ENCODE measurements around the gene UMPS.

UMPS gene

DNA sequence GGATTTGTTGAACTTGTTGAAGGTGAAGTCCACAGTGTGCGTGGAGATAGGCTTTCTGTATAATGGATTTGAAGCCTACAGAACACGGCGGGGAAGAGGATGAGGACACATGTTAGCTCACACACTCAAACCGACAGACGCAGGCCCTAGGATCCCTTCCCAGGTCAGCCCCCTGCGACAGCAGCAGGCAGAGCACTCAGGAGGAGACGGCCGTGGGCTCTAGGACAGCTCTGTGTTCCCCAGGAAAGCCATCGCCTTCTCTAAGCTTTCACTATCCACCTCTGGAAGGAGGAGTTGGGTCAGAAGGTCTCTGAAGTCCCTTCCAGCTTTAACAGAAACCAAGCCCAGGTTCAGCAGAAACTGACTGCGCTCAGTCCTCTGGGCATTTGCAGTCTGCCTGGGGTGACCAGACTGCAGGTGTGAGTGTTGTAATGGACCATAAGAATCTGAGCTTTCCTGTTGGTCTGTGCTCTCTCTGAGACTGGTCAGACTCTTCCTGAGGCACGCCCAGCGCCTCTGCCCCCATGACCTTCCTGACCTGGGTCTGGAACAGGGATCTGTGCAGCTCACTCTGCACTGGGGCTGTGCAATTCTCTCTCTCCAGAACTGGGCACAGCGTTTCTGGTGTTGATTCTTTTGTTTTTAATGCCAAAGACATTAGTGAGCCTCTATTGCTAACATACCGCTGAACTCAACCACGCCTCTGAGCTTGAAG is 33.5 kb downstream of the UMPS start:
- ATAC-seq (no peak), DNase-seq (no peak)
- Mint-ChIP-seq H3K36me3 (ENCODE audit: low read depth) (no peaks in the 10 kb centered on the region), H3K27ac (no peak overlapping the region), H3K27me3 (peaks cover 3% of the 10 kb centered on the region), H3K4me3 (no peak overlapping the region), H3K4me1 (peaks cover 9% of the 10 kb centered on the region), H3K9me3 (no peaks in the 10 kb centered on the region)

GRCh38 chr3:124764746-124765145 is 34.5 kb downstream of the UMPS start:
- no peak overlapping the region for H3K27ac Mint-ChIP-seq

GRCh38 chr3:124765197-124765840 is 35.1 kb downstream of the UMPS start:
- peaks cover 3% of the 10 kb centered on the region for H3K27me3 Mint-ChIP-seq
- DNase-seq (no peak), ATAC-seq (no peak)
- no peak overlapping the region for H3K27ac Mint-ChIP-seq
- H3K4me3 Mint-ChIP-seq: no peak overlapping the region
- no peaks in the 10 kb centered on the region for H3K9me3 Mint-ChIP-seq
- H3K36me3 Mint-ChIP-seq (ENCODE audit: low read depth): no peaks in the 10 kb centered on the region
- peaks cover 5% of the 10 kb centered on the region for H3K4me1 Mint-ChIP-seq

More at GRCh38 chr3:124764746-124765145, 34.5 kb downstream of the UMPS start:
- ATAC-seq (no peak), DNase-seq (no peak)
- Mint-ChIP-seq H3K4me3 (no peak overlapping the region), H3K9me3 (no peaks in the 10 kb centered on the region), H3K27me3 (peaks cover 3% of the 10 kb centered on the region), H3K4me1 (peaks cover 5% of the 10 kb centered on the region), H3K36me3 (ENCODE audit: low read depth) (no peaks in the 10 kb centered on the region)

GRCh38 chr3:124766113-124767095 is 36.2 kb downstream of the UMPS start:
- Mint-ChIP-seq H3K27me3 (no peaks in the 10 kb centered on the region), H3K4me3 (no peak overlapping the region), H3K27ac (no peak overlapping the region), H3K9me3 (no peaks in the 10 kb centered on the region), H3K36me3 (ENCODE audit: low read depth) (no peaks in the 10 kb centered on the region), H3K4me1 (peaks cover 2% of the 10 kb centered on the region)
- ATAC-seq (no peak), DNase-seq (no peak)

GRCh38 chr3:124767264-124767663 is 37.0 kb downstream of the UMPS start:
- ATAC-seq (no peak), DNase-seq (no peak)
- Mint-ChIP-seq H3K27ac (no peak overlapping the region), H3K27me3 (peaks cover 3% of the 10 kb centered on the region), H3K4me1 (no peaks in the 10 kb centered on the region), H3K9me3 (no peaks in the 10 kb centered on the region), H3K36me3 (ENCODE audit: low read depth) (no peaks in the 10 kb centered on the region), H3K4me3 (no peak overlapping the region)

DNA sequence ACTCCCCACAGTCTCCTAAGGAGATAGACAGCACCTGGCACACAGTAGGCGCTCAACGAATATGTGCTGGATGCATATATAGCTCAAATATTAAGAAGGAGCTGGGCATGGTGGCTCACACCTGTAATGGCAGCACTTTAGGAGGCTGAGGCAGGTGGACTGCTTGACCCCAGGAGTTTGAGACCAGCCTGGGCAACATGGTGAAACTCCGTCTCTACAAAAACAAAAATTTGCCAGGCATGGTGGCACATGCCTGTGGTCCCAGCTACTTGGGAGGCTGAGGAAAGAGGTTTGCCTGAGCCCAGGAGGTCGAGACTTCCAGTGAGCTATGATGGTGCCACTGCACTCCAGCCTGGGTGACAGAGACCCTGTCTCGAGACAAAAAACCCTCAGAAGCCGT is 37.4 kb downstream of the UMPS start:
- no peaks in the 10 kb centered on the region for H3K4me1 Mint-ChIP-seq
- no peak for ATAC-seq
- peaks cover 7% of the 10 kb centered on the region for H3K27me3 Mint-ChIP-seq
- H3K4me3 Mint-ChIP-seq: no peak overlapping the region
- no peaks in the 10 kb centered on the region for H3K36me3 Mint-ChIP-seq (ENCODE audit: low read depth)
- no peaks in the 10 kb centered on the region for H3K9me3 Mint-ChIP-seq
- H3K27ac Mint-ChIP-seq: no peak overlapping the region
- DNase-seq: no peak

- ATAC-seq (peak; percentile 16), DNase-seq (no peak)
- H3K27me3 Mint-ChIP-seq: peaks cover 7% of the 10 kb centered on the region
- H3K36me3 Mint-ChIP-seq (ENCODE audit: low read depth): no peaks in the 10 kb centered on the region
- H3K9me3 Mint-ChIP-seq: no peaks in the 10 kb centered on the region
- no peak overlapping the region for H3K4me3 Mint-ChIP-seq
- no peak overlapping the region for H3K27ac Mint-ChIP-seq
- no peaks in the 10 kb centered on the region for H3K4me1 Mint-ChIP-seq
Observed at GRCh38 chr3:124768812-124769211, 38.6 kb downstream of the UMPS start.

GRCh38 chr3:124769462-124769861 is 39.2 kb downstream of the UMPS start:
- ATAC-seq (no peak), DNase-seq (no peak)
- no peaks in the 10 kb centered on the region for H3K36me3 Mint-ChIP-seq (ENCODE audit: low read depth)
- no peaks in the 10 kb centered on the region for H3K4me1 Mint-ChIP-seq
- H3K9me3 Mint-ChIP-seq: no peaks in the 10 kb centered on the region
- no peak overlapping the region for H3K27ac Mint-ChIP-seq
- H3K4me3 Mint-ChIP-seq: no peak overlapping the region
- H3K27me3 Mint-ChIP-seq: peaks cover 7% of the 10 kb centered on the region

DNA sequence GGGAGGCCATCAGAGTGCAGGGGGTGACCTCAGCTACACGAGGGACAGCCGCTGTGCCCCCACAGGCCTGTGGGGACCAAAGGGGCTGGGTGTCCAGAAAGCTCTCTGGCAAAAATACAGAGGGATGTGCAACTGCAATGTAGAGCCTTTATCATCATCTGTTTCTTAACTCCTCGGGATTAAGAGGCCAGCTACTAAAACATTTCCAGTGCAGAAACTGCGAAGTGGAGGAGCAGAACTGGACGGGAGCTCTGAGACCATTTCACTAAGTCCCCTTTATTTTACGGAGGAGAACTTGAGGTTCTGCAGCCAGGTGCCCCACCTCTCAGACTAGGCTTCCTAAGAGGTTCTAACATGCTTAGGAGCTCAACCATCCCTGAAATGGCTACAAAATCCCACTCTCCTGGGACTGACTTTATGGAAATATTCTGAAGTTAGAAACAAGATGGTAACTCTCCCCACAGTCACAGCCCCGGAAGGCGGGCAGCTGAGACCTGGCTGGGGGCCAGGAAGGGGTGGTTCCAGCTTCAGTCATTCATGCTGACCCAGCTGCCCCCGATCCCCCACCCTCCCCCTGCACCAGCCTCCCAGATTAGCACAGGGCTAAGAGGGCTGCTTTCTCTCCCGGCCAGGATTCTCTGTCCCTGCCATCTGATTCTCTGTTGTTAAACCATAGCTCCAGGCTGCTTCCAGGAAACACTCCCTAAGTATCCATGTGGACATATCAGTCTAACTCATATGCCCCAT is 40.3 kb downstream of the UMPS start:
- Mint-ChIP-seq H3K4me1 (no peaks in the 10 kb centered on the region), H3K27ac (no peak overlapping the region), H3K9me3 (no peaks in the 10 kb centered on the region), H3K27me3 (peaks cover 7% of the 10 kb centered on the region), H3K36me3 (ENCODE audit: low read depth) (no peaks in the 10 kb centered on the region), H3K4me3 (no peak overlapping the region)
- DNase-seq: no peak
- no peak for ATAC-seq

- no peaks in the 10 kb centered on the region for H3K4me1 Mint-ChIP-seq
- H3K36me3 Mint-ChIP-seq (ENCODE audit: low read depth): no peaks in the 10 kb centered on the region
- no peak for DNase-seq
- no peaks in the 10 kb centered on the region for H3K9me3 Mint-ChIP-seq
- no peak for ATAC-seq
- H3K27me3 Mint-ChIP-seq: peaks cover 7% of the 10 kb centered on the region
- no peak overlapping the region for H3K4me3 Mint-ChIP-seq
- no peak overlapping the region for H3K27ac Mint-ChIP-seq
Observed at GRCh38 chr3:124771083-124771445, 40.8 kb downstream of the UMPS start.

GRCh38 chr3:124772081-124772831 is 42.0 kb downstream of the UMPS start:
- no peaks in the 10 kb centered on the region for H3K4me1 Mint-ChIP-seq
- H3K9me3 Mint-ChIP-seq: no peaks in the 10 kb centered on the region
- H3K27ac Mint-ChIP-seq: no peak overlapping the region
- peaks cover 7% of the 10 kb centered on the region for H3K27me3 Mint-ChIP-seq
- DNase-seq: no peak
- H3K4me3 Mint-ChIP-seq: no peak overlapping the region
- no peaks in the 10 kb centered on the region for H3K36me3 Mint-ChIP-seq (ENCODE audit: low read depth)
- ATAC-seq: no peak

DNA sequence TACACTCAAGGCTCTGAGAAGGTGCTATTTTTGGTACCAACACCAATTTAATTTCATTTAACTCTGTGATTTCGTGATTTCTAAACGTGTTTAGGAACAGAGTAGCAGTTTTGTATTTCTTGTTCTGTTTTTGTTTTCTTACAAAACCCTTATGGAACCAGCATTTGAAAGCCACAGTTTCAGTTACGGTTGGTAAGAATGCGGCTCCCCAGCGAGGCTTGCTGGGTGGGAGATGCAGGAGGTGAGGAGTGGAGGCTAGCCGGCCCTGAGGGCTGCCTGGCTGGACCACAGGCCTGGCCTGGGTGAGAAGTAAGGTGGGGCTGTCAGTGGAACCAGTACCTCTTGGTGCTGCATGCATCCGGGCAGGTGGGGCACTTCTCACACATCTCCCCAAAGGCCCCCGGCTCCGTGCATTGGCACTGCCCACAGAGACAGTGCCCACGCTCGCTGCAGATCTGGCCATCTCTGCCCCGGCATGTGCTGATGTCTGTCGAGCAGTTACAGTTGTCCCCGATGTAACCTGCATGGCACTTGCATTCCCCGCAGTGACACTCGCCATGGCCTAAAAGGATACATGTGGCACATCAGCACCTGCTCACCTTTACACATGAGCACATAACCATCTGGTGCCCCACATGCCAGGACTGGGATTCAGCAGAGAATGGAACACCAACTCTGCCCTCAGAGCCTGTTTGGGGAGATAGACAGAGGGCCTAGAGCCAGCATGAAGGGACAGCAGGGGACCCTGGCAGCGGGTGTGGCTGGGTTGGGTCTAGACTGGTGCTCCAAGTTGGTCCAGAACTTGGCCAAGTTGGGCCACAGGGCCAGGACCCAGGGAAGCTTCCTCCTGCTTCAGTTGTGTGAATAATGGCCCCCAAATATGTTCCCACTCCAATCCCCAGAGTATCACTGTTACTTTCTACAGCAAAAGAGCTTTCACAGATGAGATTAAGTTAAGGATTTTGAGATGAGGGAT is 43.4 kb downstream of the UMPS start:
- Mint-ChIP-seq H3K27ac (no peak overlapping the region), H3K9me3 (no peaks in the 10 kb centered on the region), H3K4me3 (no peak overlapping the region), H3K36me3 (ENCODE audit: low read depth) (no peaks in the 10 kb centered on the region), H3K4me1 (no peaks in the 10 kb centered on the region), H3K27me3 (peaks cover 10% of the 10 kb centered on the region)
- ATAC-seq (no peak), DNase-seq (no peak)

DNA sequence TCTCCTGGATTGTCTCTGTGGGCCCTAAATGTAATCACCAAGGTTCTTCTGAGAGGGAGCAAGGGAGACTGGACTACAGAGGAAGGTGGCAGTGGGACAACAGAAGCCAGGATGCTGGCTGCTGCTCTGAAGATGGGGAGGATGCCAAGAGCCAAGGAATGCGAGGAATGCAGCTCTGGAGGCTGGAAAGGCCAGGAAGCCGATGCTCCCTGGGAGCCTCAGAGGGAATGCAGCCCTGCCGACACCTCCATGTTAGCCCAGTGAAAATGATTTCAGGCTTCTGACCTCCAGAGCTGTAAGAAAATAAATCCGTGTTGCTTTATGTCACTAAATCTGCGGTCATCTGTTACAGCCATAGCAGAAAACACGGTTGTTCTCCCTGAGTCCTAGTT is 44.1 kb downstream of the UMPS start:
- Mint-ChIP-seq H3K36me3 (ENCODE audit: low read depth) (no peaks in the 10 kb centered on the region), H3K9me3 (no peaks in the 10 kb centered on the region), H3K27me3 (peaks cover 10% of the 10 kb centered on the region), H3K27ac (no peak overlapping the region), H3K4me1 (no peaks in the 10 kb centered on the region), H3K4me3 (no peak overlapping the region)
- ATAC-seq: no peak
- DNase-seq: no peak

Data from activated naive CD8-positive, alpha-beta T cell treated with anti-CD3 and anti-CD28 coated beads, Interleukin-2, amount 50 U/mL, for 24 hours (primary cell).